NCI-H748 (cell line): Measurements from ENCODE around the gene NCAPD2.

Source experiments
- DNase-seq: peaks from one replicate; lab custom pipeline; 2025; ENCODE audit not compliant: unreplicated experiment; lab: John Stamatoyannopoulos, UW

The NCAPD2 gene

DNA sequence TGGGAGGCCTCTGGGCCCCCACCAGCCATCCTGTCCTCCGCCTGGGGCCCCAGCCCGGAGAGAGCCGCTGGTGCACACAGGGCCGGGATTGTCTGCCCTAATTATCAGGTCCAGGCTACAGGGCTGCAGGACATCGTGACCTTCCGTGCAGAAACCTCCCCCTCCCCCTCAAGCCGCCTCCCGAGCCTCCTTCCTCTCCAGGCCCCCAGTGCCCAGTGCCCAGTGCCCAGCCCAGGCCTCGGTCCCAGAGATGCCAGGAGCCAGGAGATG, 39.7 kb downstream of the NCAPD2 start:
- no peak for DNase-seq

DNA sequence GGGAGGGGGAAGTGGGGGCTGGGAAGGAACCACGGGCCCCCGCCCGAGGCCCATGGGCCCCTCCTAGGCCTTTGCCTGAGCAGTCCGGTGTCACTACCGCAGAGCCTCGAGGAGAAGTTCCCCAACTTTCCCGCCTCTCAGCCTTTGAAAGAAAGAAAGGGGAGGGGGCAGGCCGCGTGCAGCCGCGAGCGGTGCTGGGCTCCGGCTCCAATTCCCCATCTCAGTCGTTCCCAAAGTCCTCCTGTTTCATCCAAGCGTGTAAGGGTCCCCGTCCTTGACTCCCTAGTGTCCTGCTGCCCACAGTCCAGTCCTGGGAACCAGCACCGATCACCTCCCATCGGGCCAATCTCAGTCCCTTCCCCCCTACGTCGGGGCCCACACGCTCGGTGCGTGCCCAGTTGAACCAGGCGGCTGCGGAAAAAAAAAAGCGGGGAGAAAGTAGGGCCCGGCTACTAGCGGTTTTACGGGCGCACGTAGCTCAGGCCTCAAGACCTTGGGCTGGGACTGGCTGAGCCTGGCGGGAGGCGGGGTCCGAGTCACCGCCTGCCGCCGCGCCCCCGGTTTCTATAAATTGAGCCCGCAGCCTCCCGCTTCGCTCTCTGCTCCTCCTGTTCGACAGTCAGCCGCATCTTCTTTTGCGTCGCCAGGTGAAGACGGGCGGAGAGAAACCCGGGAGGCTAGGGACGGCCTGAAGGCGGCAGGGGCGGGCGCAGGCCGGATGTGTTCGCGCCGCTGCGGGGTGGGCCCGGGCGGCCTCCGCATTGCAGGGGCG, 40.2 kb downstream of the NCAPD2 start, which contains the start of gene GAPDH:
Gene GAPDH, plus strand, starts transcription at position 595 of the 772 bp plus-strand sequence. CDS start 316 bp downstream, outside the sequence.
- DNase-seq, result peak; percentile 96

DNA sequence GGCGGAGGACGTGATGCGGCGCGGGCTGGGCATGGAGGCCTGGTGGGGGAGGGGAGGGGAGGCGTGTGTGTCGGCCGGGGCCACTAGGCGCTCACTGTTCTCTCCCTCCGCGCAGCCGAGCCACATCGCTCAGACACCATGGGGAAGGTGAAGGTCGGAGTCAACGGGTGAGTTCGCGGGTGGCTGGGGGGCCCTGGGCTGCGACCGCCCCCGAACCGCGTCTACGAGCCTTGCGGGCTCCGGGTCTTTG, 40.7 kb downstream of the NCAPD2 start:
- DNase-seq, result no peak

DNA sequence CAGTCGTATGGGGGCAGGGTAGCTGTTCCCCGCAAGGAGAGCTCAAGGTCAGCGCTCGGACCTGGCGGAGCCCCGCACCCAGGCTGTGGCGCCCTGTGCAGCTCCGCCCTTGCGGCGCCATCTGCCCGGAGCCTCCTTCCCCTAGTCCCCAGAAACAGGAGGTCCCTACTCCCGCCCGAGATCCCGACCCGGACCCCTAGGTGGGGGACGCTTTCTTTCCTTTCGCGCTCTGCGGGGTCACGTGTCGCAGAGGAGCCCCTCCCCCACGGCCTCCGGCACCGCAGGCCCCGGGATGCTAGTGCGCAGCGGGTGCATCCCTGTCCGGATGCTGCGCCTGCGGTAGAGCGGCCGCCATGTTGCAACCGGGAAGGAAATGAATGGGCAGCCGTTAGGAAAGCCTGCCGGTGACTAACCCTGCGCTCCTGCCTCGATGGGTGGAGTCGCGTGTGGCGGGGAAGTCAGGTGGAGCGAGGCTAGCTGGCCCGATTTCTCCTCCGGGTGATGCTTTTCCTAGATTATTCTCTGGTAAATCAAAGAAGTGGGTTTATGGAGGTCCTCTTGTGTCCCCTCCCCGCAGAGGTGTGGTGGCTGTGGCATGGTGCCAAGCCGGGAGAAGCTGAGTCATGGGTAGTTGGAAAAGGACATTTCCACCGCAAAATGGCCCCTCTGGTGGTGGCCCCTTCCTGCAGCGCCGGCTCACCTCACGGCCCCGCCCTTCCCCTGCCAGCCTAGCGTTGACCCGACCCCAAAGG, 41.2 kb downstream of the NCAPD2 start:
- DNase-seq, result peak; percentile 70

DNA sequence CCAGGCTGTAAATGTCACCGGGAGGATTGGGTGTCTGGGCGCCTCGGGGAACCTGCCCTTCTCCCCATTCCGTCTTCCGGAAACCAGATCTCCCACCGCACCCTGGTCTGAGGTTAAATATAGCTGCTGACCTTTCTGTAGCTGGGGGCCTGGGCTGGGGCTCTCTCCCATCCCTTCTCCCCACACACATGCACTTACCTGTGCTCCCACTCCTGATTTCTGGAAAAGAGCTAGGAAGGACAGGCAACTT, 41.7 kb downstream of the NCAPD2 start:
- DNase-seq, result no peak

DNA sequence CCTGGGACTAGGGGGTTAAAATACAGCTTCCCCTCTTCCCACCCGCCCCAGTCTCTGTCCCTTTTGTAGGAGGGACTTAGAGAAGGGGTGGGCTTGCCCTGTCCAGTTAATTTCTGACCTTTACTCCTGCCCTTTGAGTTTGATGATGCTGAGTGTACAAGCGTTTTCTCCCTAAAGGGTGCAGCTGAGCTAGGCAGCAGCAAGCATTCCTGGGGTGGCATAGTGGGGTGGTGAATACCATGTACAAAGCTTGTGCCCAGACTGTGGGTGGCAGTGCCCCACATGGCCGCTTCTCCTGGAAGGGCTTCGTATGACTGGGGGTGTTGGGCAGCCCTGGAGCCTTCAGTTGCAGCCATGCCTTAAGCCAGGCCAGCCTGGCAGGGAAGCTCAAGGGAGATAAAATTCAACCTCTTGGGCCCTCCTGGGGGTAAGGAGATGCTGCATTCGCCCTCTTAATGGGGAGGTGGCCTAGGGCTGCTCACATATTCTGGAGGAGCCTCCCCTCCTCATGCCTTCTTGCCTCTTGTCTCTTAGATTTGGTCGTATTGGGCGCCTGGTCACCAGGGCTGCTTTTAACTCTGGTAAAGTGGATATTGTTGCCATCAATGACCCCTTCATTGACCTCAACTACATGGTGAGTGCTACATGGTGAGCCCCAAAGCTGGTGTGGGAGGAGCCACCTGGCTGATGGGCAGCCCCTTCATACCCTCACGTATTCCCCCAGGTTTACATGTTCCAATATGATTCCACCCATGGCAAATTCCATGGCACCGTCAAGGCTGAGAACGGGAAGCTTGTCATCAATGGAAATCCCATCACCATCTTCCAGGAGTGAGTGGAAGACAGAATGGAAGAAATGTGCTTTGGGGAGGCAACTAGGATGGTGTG, 42.3 kb downstream of the NCAPD2 start:
- DNase-seq, result no peak

DNA sequence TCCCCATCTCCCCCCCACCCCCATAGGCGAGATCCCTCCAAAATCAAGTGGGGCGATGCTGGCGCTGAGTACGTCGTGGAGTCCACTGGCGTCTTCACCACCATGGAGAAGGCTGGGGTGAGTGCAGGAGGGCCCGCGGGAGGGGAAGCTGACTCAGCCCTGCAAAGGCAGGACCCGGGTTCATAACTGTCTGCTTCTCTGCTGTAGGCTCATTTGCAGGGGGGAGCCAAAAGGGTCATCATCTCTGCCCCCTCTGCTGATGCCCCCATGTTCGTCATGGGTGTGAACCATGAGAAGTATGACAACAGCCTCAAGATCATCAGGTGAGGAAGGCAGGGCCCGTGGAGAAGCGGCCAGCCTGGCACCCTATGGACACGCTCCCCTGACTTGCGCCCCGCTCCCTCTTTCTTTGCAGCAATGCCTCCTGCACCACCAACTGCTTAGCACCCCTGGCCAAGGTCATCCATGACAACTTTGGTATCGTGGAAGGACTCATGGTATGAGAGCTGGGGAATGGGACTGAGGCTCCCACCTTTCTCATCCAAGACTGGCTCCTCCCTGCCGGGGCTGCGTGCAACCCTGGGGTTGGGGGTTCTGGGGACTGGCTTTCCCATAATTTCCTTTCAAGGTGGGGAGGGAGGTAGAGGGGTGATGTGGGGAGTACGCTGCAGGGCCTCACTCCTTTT, 43.1 kb downstream of the NCAPD2 start:
- no peak for DNase-seq

DNA sequence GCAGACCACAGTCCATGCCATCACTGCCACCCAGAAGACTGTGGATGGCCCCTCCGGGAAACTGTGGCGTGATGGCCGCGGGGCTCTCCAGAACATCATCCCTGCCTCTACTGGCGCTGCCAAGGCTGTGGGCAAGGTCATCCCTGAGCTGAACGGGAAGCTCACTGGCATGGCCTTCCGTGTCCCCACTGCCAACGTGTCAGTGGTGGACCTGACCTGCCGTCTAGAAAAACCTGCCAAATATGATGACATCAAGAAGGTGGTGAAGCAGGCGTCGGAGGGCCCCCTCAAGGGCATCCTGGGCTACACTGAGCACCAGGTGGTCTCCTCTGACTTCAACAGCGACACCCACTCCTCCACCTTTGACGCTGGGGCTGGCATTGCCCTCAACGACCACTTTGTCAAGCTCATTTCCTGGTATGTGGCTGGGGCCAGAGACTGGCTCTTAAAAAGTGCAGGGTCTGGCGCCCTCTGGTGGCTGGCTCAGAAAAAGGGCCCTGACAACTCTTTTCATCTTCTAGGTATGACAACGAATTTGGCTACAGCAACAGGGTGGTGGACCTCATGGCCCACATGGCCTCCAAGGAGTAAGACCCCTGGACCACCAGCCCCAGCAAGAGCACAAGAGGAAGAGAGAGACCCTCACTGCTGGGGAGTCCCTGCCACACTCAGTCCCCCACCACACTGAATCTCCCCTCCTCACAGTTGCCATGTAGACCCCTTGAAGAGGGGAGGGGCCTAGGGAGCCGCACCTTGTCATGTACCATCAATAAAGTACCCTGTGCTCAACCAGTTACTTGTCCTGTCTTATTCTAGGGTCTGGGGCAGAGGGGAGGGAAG, 43.9 kb downstream of the NCAPD2 start:
- DNase-seq, result peak; percentile 63

DNA sequence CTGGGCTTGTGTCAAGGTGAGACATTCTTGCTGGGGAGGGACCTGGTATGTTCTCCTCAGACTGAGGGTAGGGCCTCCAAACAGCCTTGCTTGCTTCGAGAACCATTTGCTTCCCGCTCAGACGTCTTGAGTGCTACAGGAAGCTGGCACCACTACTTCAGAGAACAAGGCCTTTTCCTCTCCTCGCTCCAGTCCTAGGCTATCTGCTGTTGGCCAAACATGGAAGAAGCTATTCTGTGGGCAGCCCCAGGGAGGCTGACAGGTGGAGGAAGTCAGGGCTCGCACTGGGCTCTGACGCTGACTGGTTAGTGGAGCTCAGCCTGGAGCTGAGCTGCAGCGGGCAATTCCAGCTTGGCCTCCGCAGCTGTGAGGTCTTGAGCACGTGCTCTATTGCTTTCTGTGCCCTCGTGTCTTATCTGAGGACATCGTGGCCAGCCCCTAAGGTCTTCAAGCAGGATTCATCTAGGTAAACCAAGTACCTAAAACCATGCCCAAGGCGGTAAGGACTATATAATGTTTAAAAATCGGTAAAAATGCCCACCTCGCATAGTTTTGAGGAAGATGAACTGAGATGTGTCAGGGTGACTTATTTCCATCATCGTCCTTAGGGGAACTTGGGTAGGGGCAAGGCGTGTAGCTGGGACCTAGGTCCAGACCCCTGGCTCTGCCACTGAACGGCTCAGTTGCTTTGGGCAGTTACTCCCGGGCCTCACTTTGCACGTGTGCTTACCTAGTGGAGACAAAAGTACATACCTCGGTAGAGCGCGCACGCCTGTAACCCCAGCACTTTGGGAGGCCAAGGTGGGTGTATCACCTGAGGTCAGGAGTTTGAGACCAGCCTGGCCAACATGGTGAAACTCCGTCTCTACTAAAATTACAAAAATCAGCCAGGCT, 44.8 kb downstream of the NCAPD2 start:
- DNase-seq, result no peak

DNA sequence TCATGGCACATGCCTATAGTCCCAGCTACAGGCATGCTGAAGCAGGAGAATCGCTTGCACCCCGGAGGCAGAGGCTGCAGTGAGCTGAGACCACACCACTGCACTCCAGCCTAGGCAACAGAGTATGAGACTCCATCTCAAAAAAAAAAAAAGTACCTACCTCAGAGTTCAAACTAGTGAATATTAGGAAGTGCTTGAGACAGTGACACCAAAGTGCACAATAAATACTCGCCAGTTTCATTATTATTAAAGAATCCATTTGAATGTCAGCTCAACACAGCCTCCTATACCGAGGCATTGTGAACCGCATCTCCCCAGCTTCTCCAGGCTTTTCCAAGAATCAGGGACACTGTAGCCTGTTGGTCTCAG, 45.4 kb downstream of the NCAPD2 start:
- no peak for DNase-seq

DNA sequence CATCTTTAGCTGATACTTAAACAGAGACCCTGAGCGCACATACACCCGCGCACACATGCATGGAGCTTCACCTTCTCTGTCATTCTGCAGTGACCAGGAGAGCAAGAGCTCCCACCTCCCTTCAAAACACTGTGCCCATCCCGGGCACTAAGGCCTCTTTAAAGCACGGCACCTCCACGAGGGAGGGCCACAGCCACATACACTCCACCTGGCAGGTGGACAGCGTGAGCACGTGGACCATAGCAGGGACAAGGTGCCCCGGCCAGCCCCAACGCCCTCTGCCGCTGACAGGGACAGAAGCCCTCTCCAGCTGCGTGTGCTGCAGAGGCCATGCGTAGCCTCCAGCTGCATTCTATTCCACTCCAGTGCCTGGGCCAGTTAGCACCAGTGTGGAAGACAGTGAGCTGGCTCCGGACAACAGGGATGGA, 45.8 kb downstream of the NCAPD2 start:
- no peak for DNase-seq

DNA sequence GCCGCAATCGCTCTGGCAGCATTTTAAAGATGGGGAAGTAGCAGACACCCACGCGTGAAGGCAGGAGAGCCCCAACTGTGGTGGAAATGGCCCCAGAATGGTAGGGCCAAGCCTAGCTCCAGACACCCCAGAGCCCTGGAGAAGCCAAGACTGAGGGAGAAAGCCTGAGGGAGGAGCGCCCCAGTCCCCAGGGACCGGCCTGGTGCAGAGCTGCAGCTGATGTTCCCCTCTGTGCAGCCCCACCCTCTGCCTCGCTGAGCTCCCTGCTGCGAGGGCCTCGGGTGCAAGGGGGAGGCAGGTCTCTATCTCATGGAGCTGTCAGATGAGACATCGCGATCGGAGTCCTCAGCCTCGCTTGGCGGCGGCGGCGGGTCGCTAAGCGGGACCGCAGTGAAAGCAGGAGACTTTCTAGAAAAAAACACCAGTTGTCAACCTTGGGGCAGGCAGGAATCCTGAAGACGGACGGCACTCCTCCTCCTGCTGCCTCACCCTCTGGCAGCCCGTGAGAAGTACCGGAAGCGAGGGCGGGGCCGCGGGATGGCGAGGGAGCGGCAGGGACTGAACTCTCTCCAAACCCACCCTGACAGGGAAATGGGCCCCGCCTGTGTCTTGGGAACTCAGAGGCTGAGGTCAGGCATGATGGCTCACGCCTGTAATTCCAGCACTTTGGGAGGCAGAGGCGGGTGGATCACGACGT, 46.4 kb downstream of the NCAPD2 start:
- DNase-seq, result peak; percentile 62

DNA sequence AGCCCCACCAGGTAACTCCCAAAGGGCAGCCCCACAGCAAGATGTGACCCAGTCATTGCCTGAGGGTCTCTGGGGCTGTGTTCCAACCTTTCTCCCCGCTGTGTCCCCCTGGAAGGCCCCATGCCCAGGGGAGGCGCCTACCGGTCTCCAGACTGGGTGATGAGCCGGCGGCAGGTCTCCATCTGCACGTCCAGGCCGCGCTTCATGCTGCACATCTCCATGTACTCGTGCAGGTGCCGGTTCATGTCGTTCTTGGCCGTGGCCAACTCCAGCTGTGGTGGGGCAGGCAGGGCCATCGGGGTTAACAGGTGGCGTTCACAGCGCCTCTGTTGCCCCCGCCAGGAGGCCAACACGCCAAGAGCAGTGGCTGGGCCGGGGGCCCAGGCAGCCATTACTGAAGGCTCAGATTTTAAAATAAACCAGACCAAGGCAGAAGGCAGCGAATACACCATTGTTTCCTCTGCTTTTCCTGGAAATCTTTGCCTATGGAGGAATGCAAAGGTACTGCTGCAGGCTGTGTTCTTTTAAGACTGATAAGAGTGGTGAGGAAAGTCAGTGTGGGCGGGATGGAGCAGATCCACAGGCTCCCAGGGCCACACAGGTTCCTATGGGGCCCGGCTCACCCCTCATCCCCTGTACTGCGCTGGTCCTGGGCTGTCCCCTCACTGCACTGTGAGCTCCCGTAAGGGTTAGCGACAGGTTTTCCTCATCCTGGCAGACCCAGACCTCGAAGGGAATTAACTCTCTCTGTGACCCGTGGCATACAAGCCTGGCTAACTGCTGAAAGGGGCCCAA, 47.7 kb downstream of the NCAPD2 start:
- DNase-seq, result no peak

DNA sequence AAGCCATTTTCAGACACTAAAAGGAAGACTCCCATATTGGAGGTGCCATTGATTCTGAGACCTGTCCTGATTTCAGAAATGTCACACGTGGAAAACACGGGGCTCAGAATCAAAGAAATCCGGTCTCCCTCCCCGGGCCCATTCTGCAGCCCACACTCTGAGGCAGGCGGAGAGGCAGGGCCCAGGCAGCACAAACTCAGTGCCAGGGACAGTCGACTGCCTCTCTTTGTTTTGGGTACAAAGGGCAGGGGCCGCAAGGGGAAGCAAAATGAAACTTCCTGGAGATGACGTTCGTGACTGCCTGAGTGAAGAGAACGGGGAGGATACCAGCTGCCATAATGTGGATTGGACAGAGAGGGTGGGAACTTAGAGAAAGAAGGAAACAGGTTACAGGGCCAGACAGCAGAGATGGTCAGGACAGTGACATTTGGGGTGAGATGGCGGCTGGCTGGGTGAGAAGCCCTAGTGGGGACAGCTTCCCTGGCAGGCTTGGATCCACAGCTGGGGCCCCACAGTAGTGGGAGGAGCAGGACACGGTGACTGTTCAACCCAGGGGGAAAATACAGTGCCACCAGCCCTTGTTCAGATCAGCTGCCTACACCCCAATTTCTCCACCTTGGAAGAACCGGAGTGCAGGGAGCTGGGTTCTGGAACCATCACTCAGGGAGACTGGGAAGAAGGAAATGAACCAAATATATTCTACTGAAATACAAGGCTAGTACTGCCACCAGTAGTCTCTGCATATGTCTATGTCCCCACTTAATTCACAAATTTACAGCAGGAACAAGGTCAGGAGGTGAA, 48.5 kb downstream of the NCAPD2 start:
- DNase-seq, result no peak

DNA sequence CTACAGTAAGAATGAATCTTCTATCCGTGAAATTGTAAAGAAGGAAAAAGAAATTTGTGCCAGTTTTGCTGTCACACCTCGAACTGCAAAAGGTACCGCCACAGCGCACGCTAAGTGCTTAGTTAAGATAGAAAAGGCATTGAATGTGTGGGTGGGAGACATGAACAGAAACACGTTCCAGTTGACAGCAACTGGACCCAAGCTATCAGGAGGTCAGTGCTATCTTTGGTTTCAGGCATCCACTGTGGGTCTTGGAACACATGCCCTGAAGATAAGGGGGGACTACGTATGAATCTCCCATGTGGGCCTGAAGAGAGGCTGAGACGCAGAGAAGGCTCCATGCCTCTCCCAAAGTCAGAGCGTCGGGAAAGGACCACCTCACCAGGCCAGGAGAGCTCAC, 52.1 kb downstream of the NCAPD2 start:
- no peak for DNase-seq

DNA sequence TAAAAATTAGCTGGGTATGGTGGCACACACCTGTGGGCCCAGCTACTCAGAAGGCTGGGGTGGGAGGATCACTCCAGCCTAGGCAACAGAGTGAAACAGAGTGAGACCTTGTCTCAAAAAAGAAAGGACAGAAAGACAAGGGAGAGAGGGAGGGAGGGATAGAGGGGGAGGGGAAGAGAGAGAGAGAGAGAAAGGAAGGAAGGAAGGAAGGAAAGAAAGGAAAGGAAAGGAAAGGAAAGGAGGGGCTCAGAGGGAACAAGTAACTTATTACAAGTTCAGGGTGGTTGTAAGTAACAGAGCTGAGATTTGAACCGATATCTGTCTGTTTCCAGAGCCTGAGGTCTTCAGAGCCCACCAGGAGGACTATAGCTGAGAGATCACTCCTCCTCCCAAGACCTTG, 53.7 kb downstream of the NCAPD2 start:
- DNase-seq, result no peak

DNA sequence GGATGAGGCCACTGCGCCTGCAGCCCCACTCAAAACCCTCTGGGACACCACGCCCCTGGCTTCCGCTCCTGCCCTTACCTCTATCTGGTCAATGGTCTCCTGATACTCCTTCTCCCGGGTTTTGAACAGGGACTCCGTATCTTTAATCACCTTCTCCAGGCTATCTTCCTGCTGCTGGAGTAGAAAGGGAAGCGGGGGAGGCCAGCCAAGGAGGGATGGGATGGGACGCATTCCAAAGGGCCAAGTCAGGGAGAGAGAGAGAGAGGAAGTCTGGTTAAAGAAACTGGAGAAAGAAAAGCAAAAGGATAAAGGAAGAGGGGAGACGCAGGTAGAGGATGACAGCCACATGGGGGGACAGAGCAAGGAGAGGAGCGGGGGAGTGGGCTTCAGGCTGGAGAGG, 54.1 kb downstream of the NCAPD2 start:
- no peak for DNase-seq

DNA sequence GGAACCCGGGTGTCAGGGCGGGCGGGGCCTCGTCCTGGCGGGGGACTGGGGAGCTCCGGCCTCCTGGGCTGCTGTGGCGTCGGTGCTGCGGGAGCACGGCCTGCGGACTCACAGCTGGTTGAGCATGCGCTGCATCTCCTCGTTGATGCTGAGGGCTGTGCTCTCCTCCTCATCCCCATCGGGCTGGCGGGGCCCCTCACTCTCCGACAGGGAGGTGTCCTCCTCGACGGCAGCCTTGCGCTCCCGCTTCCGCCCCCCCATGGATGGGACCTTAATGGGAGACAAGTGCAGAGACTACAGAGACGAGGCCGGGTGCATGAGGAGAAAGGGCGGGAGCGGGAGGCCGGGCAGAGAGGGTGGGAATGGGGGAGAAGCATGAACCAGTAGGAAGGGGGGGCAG, 54.7 kb downstream of the NCAPD2 start:
- no peak for DNase-seq
